LNCaP clone FGC (cell line): ENCODE results near the gene SCRN2.

Experiments used
- DNase-seq: peaks from one replicate; pipeline ENCODE4 v3.0.0-alpha.2; 2011; ENCODE audit warnings: low read depth
- H3K4me3 ChIP-seq: 2 replicates; pipeline ENCODE4 v1.5.1; 2011; ENCODE audit warnings: mild to moderate bottlenecking, low read depth, low read length, control low read depth
- CTCF ChIP-seq: IDR thresholded peaks from 2 replicates; pipeline ENCODE4 v1.5.1; 2012; ENCODE audit warnings: mild to moderate bottlenecking; ENCODE audit not compliant: control insufficient read depth, insufficient read depth; ENCODE audit errors: extremely low read depth

SCRN2 gene

GRCh38 chr17:47813512-47814031, 27.5 kb downstream of the SCRN2 start:
- no peak for DNase-seq
- H3K4me3 ChIP-seq: no peak overlapping the region
- no peak for TF ChIP-seq CTCF

- TF ChIP-seq CTCF: no peak
- no peak for DNase-seq
- no peak overlapping the region for H3K4me3 ChIP-seq
Measured at GRCh38 chr17:47813077-47813476, 28.0 kb downstream of the SCRN2 start.

GRCh38 chr17:47812146-47812920, 28.7 kb downstream of the SCRN2 start:
- no peak for TF ChIP-seq CTCF
- DNase-seq: no peak
- H3K4me3 ChIP-seq: no peak overlapping the region

- DNase-seq: no peak
- TF ChIP-seq CTCF: no peak
Measured at GRCh38 chr17:47811709-47812108, 29.4 kb downstream of the SCRN2 start.

GRCh38 chr17:47810901-47811635, 30.0 kb downstream of the SCRN2 start:
- no peak for TF ChIP-seq CTCF
- no peak overlapping the region for H3K4me3 ChIP-seq
- no peak for DNase-seq

More at GRCh38 chr17:47811709-47812108, 29.4 kb downstream of the SCRN2 start:
- no peak overlapping the region for H3K4me3 ChIP-seq

GRCh38 chr17:47810200-47810821, 30.8 kb downstream of the SCRN2 start:
- no peak overlapping the region for H3K4me3 ChIP-seq
- peak; percentile 64 for DNase-seq

More at GRCh38 chr17:47810200-47810821, 30.8 kb downstream of the SCRN2 start:
- TF ChIP-seq CTCF: no peak
